ENCODE data around the gene CCNL1.
"Not testable (repeated sequence)": the region's sequence is repeated elsewhere in the genome, so short reads cannot be mapped to it uniquely, and the experiment has no call there.

The CCNL1 gene

DNA sequence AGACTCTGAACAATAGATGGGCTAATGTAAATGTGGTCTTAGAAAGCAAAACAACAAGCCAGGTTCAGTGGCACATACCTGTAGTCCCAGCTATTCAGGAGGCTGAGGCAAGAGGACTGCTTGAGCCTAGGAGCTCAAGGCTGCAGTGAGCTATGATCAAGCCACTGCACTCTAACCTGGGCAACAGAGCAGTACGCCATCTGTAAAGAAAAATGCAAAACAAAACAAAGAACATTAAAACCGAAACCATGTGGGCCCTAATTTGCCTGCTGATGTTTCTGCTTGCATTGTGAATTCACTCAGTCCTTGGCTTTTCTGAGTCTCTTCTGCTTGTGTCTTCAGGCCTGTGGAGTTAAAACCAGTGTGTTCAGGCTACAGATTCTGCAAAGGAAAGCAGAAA lies 56.7 kb downstream of the CCNL1 start:
- DNase-seq (ENCODE audit: low read depth) = no peak

DNA sequence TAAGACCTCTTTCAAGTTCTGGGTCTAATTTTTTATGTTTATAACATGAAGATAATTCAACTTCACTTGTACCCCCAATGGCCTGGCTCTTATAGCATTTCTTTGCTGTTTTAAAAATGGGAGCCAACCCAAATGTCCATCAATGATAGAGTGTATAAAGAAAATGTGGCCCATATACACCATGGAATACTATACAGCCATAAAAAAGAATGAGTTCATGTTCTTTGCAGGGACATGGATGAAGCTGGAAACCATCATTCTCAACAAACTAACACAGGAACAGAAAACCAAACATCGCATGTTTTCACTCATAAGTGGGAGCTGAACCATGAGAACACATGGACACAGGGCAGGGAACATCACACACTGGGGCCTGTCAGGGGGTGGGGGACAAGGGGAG lies 57.4 kb downstream of the CCNL1 start:
- DNase-seq (ENCODE audit: low read depth) = not testable (repeated sequence)

DNA sequence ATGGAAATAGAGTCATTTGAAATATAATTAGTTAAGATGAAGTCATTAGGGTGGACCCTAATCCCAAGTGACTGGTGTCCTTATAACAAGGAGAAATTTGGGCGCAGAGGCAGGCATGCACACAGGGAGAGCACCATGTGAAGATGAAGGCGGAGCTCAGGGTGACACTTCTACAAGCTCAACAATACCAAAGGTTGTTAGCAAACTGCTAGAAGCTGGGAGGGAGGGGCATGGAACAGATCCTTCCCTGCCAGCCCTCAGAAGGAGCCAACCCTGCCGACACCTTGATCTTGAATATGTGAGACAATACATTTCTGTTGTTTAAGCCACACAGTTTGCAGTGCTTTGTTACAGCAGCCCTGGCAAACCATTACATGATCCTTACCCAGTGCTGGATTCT lies 57.8 kb downstream of the CCNL1 start:
- no peak for DNase-seq (ENCODE audit: low read depth)

DNA sequence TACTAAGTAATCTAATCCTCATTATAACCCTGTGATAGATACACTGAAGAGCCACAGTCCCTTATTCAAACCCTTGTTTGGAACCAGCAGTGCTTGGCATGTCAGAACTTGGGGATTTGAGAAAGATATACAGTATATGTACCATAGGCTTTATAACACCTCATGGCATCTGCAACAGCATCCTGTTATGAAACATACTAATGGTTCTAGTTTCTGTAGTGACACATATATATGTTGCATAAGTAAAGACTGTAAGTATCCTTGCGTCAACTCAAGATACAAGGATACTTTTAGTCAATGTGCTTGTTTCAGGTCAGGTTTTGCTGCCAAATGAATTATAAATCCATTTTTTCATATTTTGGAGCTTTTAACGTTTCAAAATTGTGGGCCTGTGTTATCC lies 58.5 kb downstream of the CCNL1 start:
- DNase-seq (ENCODE audit: low read depth) = no peak

DNA sequence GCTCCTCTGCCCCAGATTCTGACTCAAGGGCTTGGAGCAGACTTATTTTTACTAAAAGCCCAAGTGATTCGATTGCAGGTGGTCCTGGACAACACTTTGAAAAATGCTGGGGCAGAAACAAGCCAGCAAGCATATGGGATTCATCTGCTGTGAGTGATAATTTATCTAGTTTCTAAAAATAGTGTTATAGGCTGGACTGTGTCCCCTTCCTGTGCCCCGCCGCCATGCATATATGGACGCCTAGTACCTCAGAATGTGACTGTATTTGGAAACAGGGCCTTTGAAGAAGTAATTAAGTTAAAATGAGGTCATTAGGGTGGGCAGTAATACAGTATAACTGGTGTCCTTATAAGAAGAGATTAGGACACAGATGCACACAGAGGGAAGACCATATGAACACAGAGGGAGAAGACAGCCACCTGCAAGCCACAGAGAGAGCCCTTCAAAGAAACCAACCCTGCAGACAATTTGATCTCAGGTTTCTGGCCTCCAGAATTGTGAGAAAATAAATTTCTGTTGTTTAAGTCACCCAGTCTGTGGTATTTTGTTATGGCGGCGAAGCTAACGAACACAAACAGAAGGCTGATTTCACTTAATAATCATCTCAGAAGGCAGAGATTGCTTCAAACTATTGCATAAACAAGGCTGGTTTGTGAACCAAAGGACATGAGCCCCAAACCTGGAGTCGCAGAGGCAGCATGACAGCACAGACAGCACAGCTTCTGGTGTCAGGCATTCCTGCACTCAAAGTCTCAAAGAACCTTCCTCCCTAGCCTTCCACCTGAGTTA lies 59.1 kb downstream of the CCNL1 start:
- DNase-seq (ENCODE audit: low read depth) = no peak

DNA sequence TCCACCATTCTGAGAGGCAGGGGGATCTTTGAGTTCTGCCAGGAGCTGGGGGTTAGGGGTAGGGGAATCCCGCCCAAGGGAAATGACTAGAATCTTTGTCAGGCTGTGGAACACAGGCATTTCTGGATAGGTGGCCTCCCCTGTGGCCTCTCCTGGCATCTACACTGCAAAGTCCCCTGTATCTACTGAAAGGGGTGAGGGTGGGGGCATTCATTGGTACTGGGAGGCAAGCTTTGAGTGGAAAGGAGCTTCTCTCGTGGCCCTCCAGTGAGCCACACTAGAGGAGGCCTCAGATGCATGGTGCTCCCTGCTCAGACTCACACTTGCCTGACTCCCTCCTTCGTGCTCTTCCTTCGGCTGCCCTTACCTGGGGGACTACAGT lies 59.9 kb downstream of the CCNL1 start:
- DNase-seq (ENCODE audit: low read depth) = no peak

DNA sequence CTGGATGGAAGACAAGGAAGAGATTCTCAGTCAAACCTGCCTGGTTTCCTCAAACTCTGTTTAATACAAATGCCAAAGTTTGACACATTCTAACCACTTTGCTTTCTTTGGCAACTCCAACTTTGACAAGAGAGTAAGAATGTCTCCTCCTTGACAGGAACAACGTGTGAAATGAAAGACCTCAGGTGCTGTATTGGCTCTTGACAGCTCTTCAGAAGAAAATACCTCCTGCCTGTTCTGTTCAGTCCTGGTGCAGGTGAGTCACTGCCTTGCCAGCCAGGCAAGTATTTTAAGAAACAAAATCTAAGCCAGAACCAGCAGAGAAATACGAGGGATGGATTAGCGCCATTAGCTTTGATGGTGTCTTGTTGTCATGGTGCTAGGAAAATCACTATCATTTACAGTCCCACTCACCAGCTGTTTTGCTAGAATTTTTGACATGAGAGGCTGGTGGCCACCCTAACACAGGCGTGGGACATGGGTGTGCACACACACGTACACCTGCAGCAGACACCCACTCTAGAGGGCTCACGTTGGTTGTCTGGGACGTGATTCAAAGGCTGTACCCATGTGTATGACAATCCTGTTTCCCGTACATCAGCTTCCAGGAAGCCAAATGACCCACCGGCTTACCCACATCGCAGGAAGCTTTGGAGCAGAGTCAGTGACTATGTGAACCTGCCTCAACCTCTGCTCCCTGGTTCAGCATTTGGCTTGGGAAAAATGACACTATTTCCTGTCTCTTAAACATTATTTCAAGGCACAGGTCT lies 60.4 kb downstream of the CCNL1 start:
- DNase-seq (ENCODE audit: low read depth) = no peak

DNA sequence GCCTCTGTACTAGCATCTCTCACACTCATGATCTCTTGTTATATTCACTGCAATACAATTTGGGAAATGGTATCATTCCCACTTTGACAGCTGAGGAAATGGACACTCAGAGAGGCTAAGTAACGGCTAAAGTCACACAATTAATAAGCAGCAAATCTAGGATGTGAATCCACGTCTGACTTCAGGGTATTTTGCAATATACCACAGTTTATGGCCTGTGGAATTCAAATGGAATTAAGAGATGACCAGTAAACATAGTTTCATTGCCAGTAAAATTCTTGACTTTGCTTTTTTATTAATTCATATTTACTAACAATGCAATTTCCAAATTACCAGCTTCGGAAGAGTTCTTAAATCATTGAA lies 61.1 kb downstream of the CCNL1 start:
- no peak for DNase-seq (ENCODE audit: low read depth)

DNA sequence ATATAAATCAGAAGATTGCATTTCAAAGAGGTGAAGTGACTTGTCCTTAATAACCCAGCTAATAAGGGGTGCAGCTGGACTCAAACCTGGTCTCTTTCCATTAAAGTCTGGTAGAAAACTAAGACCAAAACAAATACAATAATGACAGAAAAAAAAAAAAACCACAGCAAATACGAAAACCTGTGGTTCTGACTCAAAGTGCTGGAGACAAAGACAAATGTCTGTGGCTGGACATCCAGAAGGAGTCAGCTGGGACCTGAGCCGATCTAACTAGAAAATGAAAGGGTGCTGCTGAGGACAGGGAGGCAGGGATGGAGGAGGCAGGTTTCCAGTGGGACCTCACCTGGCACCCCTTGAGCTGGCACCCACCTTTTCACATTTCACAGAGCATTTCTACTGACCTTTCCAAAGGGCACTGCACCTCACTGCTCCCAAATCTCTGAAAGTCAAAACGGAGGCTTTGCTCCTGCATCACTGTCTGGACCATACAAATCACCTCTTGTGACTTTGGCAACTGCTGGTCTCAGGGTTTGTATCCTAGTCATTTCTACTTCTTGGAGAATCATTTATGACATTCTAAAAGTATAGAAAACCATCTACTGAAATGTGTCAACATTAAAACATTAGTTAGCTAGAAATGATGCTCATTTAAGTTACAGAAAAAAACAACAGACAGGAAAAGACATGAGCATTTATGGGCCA lies 61.7 kb downstream of the CCNL1 start:
- DNase-seq (ENCODE audit: low read depth) = no peak

All from stimulated activated CD4-positive, alpha-beta T cell treated with anti-CD3 and anti-CD28 coated beads, Interleukin-2, amount 100 ng/mL, for 4 hours (primary cell).